ENCODE data around the gene CPT1B. TPM values are rescaled to one million over a fixed set of nuclear protein-coding genes. Genes with fewer than 3 reads are reported as not detected.
"Not testable (repeated sequence)": the region's sequence is repeated elsewhere in the genome, so short reads cannot be mapped to it uniquely, and the experiment has no call there.

Gene CPT1B
- total RNA-seq, 1 experiment from 2014 or later: 19.2 TPM

DNA sequence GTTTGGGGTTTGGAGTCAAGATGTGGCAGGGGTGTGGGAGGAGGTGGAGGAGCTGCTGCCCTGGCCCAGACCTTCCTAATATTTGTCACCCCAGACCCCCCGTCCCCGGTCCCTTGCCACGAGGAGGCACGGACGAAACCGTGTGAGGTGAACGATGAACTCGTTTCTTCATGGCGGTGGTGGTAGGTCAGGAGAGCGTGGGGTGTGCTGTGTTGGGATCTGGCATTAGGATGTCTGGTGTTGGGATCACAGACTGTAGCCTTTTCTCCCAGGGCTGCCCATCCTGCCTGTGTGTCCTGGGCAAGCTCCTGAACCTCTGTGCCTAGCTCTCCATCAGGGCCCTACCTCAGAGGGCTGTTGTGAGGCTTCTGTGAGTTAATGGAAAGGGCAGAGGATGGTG, 30.8 kb upstream of the CPT1B start:
- POLR2A ChIA-PET (ENCODE audit: low non-redundant PET): no interaction called here
- Histone ChIP-seq H3K4me3 (ENCODE audit: low read depth, low read length, poor library complexity, severe bottlenecking) (no peak overlapping the region), H3K27ac (ENCODE audit: low read depth, low read length, poor library complexity, severe bottlenecking) (no peak overlapping the region), H3K36me3 (ENCODE audit: insufficient read depth, low read length, poor library complexity, severe bottlenecking) (no peaks in the 10 kb centered on the region), H3K27me3 (replicated peaks; ENCODE audit: insufficient read depth, low read depth, low read length, poor library complexity) (no peaks in the 10 kb centered on the region), H3K4me1 (ENCODE audit: insufficient read depth, low read length, poor library complexity, severe bottlenecking) (no peaks in the 10 kb centered on the region), H3K9me3 (ENCODE audit: low read depth, low read length, poor library complexity, severe bottlenecking) (no peaks in the 10 kb centered on the region)
- CTCF ChIA-PET: interaction anchor here (1.3 kb wide), 1 partner anchor 12 kb away, joined by 3 read pairs; no protein-coding TSS in a partner anchor
- intact Hi-C loops (cut with micrococcal nuclease; ENCODE audit: unreplicated experiment): loop anchor here (10.0 kb wide), 1 partner anchor 64 kb away; the partner anchor contains the start of gene KLHDC7B
- no TSS peak for BruUV-seq (replicated peaks)
- TF ChIP-seq EZH2 (IDR thresholded peaks at IDR 0.05; ENCODE audit: borderline replicate concordance, low read depth, low read length, poor library complexity, severe bottlenecking): no peak
- TF ChIP-seq, protein P1, sequence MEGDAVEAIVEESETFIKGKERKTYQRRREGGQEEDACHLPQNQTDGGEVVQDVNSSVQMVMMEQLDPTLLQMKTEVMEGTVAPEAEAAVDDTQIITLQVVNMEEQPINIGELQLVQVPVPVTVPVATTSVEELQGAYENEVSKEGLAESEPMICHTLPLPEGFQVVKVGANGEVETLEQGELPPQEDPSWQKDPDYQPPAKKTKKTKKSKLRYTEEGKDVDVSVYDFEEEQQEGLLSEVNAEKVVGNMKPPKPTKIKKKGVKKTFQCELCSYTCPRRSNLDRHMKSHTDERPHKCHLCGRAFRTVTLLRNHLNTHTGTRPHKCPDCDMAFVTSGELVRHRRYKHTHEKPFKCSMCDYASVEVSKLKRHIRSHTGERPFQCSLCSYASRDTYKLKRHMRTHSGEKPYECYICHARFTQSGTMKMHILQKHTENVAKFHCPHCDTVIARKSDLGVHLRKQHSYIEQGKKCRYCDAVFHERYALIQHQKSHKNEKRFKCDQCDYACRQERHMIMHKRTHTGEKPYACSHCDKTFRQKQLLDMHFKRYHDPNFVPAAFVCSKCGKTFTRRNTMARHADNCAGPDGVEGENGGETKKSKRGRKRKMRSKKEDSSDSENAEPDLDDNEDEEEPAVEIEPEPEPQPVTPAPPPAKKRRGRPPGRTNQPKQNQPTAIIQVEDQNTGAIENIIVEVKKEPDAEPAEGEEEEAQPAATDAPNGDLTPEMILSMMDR (conservative IDR thresholded peaks at IDR 0.05; ENCODE audit: low read depth, low read length): no peak
- no peak for DNase-seq (ENCODE audit: low spot score)

DNA sequence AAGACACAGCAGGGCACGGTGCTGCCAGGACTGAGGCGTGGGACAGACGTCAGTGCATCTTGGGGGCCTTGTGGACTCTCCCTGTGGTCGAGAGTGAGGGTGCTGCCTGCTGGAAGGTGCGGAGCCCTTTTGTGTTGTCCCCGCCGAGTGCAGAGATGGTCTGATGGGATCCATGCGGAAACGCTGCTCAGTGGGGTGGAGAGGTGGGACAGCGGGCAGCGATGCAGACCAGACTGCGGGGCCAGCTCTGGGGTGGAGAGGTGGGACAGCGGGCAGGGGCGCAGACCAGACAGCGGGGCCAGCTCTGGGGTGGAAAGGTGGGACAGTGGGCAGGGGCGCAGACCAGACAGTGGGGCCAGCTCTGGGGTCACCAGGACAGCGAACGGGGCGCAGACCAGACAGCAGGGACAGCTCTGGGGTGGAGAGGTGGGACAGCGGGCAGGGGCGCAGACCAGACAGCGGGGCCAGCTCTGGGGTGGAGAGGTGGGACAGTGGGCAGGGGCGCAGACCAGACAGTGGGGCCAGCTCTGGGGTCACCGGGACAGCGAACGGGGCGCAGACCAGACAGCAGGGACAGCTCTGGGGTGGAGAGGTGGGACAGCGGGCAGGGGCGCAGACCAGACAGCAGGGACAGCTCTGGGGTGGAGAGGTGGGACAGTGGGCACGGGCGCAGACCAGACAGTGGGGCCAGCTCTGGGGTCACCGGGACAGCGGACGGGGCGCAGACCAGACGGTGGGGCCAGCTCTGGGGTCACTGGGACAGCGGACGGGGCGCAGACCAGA, 30.0 kb upstream of the CPT1B start:
- DNase-seq (ENCODE audit: low spot score); POLR2A ChIA-PET (ENCODE audit: low non-redundant PET); H3K4me1 ChIP-seq (ENCODE audit: insufficient read depth, low read length, poor library complexity, severe bottlenecking); H3K4me3 ChIP-seq (ENCODE audit: low read depth, low read length, poor library complexity, severe bottlenecking); H3K9me3 ChIP-seq (ENCODE audit: low read depth, low read length, poor library complexity, severe bottlenecking); H3K27ac ChIP-seq (ENCODE audit: low read depth, low read length, poor library complexity, severe bottlenecking); BruUV-seq (replicated peaks); H3K36me3 ChIP-seq (ENCODE audit: insufficient read depth, low read length, poor library complexity, severe bottlenecking); H3K27me3 ChIP-seq (replicated peaks; ENCODE audit: insufficient read depth, low read depth, low read length, poor library complexity): not testable (repeated sequence)
- CTCF ChIA-PET: interaction anchor here (1.3 kb wide), 1 partner anchor 12 kb away, joined by 3 read pairs; no protein-coding TSS in a partner anchor
- intact Hi-C loops (cut with micrococcal nuclease; ENCODE audit: unreplicated experiment): loop anchor here (10.0 kb wide), 1 partner anchor 63 kb away; the partner anchor contains the start of gene KLHDC7B

- BruUV-seq (replicated peaks): no TSS peak
- Histone ChIP-seq H3K36me3 (ENCODE audit: insufficient read depth, low read length, poor library complexity, severe bottlenecking) (no peaks in the 10 kb centered on the region), H3K27ac (ENCODE audit: low read depth, low read length, poor library complexity, severe bottlenecking) (no peak overlapping the region), H3K4me1 (ENCODE audit: insufficient read depth, low read length, poor library complexity, severe bottlenecking) (no peaks in the 10 kb centered on the region), H3K27me3 (replicated peaks; ENCODE audit: insufficient read depth, low read depth, low read length, poor library complexity) (no peaks in the 10 kb centered on the region), H3K9me3 (ENCODE audit: low read depth, low read length, poor library complexity, severe bottlenecking) (no peaks in the 10 kb centered on the region), H3K4me3 (ENCODE audit: low read depth, low read length, poor library complexity, severe bottlenecking) (no peak overlapping the region)
- POLR2A ChIA-PET (ENCODE audit: low non-redundant PET): no interaction called here
- DNase-seq (ENCODE audit: low spot score): no peak
- TF ChIP-seq, protein P1 (conservative IDR thresholded peaks at IDR 0.05; ENCODE audit: low read depth, low read length): no peak
- TF ChIP-seq EZH2 (IDR thresholded peaks at IDR 0.05; ENCODE audit: borderline replicate concordance, low read depth, low read length, poor library complexity, severe bottlenecking): no peak
- CTCF ChIA-PET: interaction anchor here (0.5 kb wide), 1 partner anchor 331 kb away, joined by 5 read pairs; no protein-coding TSS in a partner anchor
- intact Hi-C loops (cut with micrococcal nuclease; ENCODE audit: unreplicated experiment): loop anchor here (10.0 kb wide), 1 partner anchor 63 kb away; the partner anchor contains the start of gene KLHDC7B
These were observed 29.4 kb upstream of the CPT1B start for GRCh38 chr22:50607659-50608020.
